HG03575 (cell line): ENCODE data around the gene SYCE3.

ENCODE experiments used
- ATAC-seq: cut with Tn5 transposase; IDR thresholded peaks from one replicate; pipeline ENCODE4 v1.9.1; 2021; ENCODE audit not compliant: unreplicated experiment, insufficient number of reproducible peaks, low FRiP score; ENCODE audit errors: extremely low read depth

Gene SYCE3

GRCh38 chr22:50578776-50579310 is 16.1 kb upstream of the SYCE3 start:
- no peak for ATAC-seq

- ATAC-seq, result no peak
These were observed 15.5 kb upstream of the SYCE3 start, which contains the start of gene CPT1B for GRCh38 chr22:50577987-50578775. Gene CPT1B, minus strand, starts transcription at chr22:50578427. Its CDS starts 512 bp downstream, at chr22:50577915.

- no peak for ATAC-seq
These were observed 14.9 kb upstream of the SYCE3 start for GRCh38 chr22:50577697-50577986.

- no peak for ATAC-seq
These were observed 14.3 kb upstream of the SYCE3 start for GRCh38 chr22:50576806-50577696.

GRCh38 chr22:50576070-50576469 is 13.4 kb upstream of the SYCE3 start:
- no peak for ATAC-seq

GRCh38 chr22:50575426-50575941 is 12.8 kb upstream of the SYCE3 start:
- ATAC-seq, result no peak

- ATAC-seq, result no peak
These were observed 11.7 kb upstream of the SYCE3 start for GRCh38 chr22:50574383-50574755.

GRCh38 chr22:50573491-50574382 is 11.0 kb upstream of the SYCE3 start:
- no peak for ATAC-seq

- no peak for ATAC-seq
These were observed 10.2 kb upstream of the SYCE3 start for GRCh38 chr22:50572965-50573364.

GRCh38 chr22:50571264-50572175 is 8.8 kb upstream of the SYCE3 start:
- ATAC-seq, result no peak

GRCh38 chr22:50570861-50571260 is 8.1 kb upstream of the SYCE3 start:
- ATAC-seq, result no peak

GRCh38 chr22:50569896-50570535 is 7.3 kb upstream of the SYCE3 start:
- ATAC-seq, result no peak

- no peak for ATAC-seq
These were observed 6.3 kb upstream of the SYCE3 start for GRCh38 chr22:50569041-50569459.

GRCh38 chr22:50568626-50569025 is 5.9 kb upstream of the SYCE3 start:
- no peak for ATAC-seq

- no peak for ATAC-seq
These were observed 5.1 kb upstream of the SYCE3 start for GRCh38 chr22:50567721-50568252.

- no peak for ATAC-seq
These were observed 1.6 kb upstream of the SYCE3 start for GRCh38 chr22:50564289-50564688.
